GM20000 (cell line): ENCODE measurements around the gene RPS15.

Experiments
- DNase-seq: peaks from one replicate; pipeline ENCODE4 v3.0.0; 2012; ENCODE audit warnings: low spot score
- CTCF ChIP-seq: IDR thresholded peaks from 2 replicates; pipeline ENCODE4 v1.5.1; 2012; ENCODE audit warnings: mild to moderate bottlenecking, control low read depth; ENCODE audit errors: extremely low read depth, missing control alignments

Gene RPS15

GRCh38 chr19:1449467-1450442 is 11.6 kb downstream of the RPS15 start, which contains the start of gene APC2:
Gene APC2, plus strand, starts transcription at chr19:1450121. Its CDS starts 2,881 bp downstream, at chr19:1453002.
- peak; percentile 81 for DNase-seq
- no peak for TF ChIP-seq CTCF

GRCh38 chr19:1450735-1451731 is 12.8 kb downstream of the RPS15 start:
- no peak for DNase-seq
- TF ChIP-seq CTCF, result no peak

GRCh38 chr19:1451916-1452801 is 14.0 kb downstream of the RPS15 start:
- no peak for DNase-seq
- no peak for TF ChIP-seq CTCF

- no peak for DNase-seq
- no peak for TF ChIP-seq CTCF
These were observed 14.8 kb downstream of the RPS15 start for GRCh38 chr19:1452802-1453524.

GRCh38 chr19:1453525-1454364 is 15.5 kb downstream of the RPS15 start:
- TF ChIP-seq CTCF, result no peak
- DNase-seq, result no peak
